Measurements from ENCODE around the gene BLOC1S6. TPM values are rescaled to one million over a fixed set of nuclear protein-coding genes. Genes with fewer than 3 reads are reported as not detected.
A peak's percentile ranks its signal among the peaks of the same experiment; 100 is the strongest.

Gene BLOC1S6
- total and polyA plus RNA-seq, 9 of the 15 experiments (the other 6 are each of a cell fraction or from before 2014, with no cell fraction given) = 18.2 to 72.4 (median 38.4) TPM

DNA sequence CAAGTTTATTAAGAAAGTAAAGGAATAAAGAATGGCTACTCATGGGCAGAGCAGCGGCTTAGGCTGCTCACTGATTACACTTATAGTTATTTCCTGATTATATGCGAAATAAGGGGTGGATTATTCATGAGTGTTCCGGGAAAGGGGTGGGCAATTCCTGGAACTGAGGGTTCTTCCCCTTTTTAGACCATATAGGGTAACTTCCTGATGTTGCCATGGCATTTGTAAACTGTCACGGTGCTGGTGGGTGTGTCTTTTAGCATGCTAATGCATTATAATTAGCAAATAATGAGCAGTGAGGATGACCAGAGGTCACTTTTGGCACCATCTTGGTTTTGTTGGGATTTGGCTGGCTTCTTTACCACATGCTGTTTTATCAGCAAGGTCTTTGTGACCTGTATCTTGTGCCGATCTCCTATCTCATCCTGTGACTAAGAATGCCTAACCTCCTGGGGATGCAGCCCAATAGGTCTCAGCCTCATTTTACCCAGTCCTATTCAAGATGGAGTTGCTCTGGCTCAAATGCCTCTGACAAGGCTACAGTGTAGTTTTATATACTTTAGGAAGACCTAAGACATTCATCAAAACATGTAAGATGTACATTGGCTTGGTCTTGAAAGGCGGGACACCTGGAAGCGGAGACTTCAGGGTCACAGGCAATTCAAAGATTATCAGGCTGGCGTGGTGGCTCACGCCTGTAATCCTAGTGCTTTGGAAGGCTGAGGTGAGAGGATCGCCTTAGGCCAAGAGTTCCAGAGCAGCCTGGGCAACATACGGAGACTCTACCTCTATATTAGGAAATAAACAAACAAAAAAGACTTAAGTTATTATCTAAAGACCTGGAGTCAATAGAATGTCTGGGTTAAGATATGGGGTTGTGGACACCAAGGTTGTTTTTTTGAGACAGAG lies 3.2 kb upstream of the BLOC1S6 start (continued):
- TF ChIP-seq, protein P1, sequence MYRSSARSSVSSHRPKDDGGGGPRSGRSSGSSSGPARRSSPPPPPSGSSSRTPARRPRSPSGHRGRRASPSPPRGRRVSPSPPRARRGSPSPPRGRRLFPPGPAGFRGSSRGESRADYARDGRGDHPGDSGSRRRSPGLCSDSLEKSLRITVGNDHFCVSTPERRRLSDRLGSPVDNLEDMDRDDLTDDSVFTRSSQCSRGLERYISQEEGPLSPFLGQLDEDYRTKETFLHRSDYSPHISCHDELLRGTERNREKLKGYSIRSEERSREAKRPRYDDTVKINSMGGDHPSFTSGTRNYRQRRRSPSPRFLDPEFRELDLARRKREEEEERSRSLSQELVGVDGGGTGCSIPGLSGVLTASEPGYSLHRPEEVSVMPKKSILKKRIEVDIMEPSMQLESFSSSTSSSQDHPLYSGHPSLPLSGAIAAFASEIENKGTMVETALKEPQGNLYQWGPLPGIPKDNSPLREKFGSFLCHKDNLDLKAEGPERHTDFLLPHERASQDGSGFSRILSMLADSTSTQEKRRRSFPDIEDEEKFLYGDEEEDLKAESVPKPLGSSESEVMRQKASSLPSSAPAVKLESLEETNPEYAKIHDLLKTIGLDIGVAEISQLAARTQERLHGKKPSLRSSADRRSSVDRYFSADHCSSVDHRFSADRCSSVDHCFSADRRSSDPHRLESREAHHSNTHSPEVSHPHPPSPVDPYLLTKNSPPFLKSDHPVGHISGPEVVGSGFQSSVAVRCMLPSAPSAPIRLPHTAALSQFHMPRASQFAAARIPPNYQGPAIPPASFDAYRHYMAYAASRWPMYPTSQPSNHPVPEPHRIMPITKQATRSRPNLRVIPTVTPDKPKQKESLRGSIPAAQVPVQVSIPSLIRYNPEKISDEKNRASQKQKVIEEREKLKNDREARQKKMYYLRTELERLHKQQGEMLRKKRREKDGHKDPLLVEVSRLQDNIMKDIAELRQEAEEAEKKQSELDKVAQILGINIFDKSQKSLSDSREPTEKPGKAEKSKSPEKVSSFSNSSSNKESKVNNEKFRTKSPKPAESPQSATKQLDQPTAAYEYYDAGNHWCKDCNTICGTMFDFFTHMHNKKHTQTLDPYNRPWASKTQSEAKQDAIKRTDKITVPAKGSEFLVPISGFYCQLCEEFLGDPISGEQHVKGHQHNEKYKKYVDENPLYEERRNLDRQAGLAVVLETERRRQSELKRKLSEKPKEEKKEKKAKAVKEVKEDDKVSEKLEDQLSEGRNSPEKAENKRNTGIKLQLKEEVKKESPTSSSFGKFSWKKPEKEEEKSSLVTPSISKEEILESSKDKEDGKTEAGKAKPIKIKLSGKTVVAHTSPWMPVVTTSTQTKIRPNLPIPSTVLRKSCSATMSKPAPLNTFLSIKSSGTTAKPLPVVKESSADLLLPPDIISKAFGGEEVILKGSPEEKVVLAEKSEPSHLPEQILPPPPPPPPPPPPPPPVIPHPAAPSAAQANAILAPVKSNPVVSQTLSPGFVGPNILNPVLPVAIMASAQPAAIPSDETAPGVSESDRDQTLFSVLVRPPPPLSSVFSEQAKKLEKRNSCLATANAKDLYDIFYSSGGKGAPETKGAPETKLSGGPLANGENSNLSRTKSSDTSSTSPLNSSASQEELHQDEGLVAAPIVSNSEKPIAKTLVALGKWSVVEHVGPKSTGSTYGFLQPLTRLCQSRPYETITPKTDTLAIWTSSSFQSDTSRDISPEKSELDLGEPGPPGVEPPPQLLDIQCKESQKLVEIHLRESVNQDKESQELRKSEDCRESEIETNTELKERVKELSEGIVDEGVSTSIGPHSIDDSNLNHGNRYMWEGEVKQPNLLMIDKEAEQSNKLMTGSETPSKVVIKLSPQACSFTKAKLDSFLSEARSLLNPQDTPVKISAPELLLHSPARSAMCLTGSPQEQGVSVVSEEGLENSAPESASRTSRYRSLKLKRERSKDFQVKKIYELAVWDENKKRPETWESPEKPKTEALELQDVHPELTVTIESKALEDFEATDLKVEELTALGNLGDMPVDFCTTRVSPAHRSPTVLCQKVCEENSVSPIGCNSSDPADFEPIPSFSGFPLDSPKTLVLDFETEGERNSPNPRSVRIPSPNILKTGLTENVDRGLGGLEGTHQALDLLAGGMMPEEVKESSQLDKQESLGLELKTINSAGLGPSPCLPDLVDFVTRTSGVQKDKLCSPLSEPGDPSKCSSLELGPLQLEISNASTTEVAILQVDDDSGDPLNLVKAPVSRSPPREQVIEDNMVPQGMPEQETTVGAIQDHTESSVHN (IDR thresholded peaks at IDR 0.05; ENCODE audit: borderline replicate concordance in 1 of 2, low read depth in 1 of 2) = no peak
- TF ChIP-seq CHD4 (IDR thresholded peaks at IDR 0.05; ENCODE audit: insufficient read depth, insufficient replicate concordance, low read depth, low read length, poor library complexity, severe bottlenecking) (no peak), NR2F6 (CRISPR knock-in tag; IDR thresholded peaks at IDR 0.05) (peak; percentile 85), CHD1 (IDR thresholded peaks at IDR 0.05; ENCODE audit: low read length) (no peak), KLF10 (CRISPR knock-in tag; IDR thresholded peaks at IDR 0.05) (peak; percentile 85), BRF1 (IDR thresholded peaks at IDR 0.05; ENCODE audit: borderline replicate concordance, extremely low read depth, insufficient read length) (no peak), XRCC4 (IDR thresholded peaks at IDR 0.05; ENCODE audit: extremely low read depth, insufficient read depth, insufficient read length) (no peak), KLF6 (CRISPR knock-in tag; IDR thresholded peaks at IDR 0.05; ENCODE audit: borderline replicate concordance) (peak; percentile 99), ARID2 (IDR thresholded peaks at IDR 0.05) (no peak), ZSCAN32 (CRISPR knock-in tag; IDR thresholded peaks at IDR 0.05) (peak; percentile 88), ARHGAP35 (IDR thresholded peaks at IDR 0.05; ENCODE audit: partially characterized antibody) (no peak), ZNF561 (CRISPR knock-in tag; conservative IDR thresholded peaks at IDR 0.05) (peak; percentile 85; the same call in 1 of the 2 replicates), FOXA1 (IDR thresholded peaks at IDR 0.05; ENCODE audit: borderline replicate concordance) (no peak)
- TF ChIP-seq, protein P2, sequence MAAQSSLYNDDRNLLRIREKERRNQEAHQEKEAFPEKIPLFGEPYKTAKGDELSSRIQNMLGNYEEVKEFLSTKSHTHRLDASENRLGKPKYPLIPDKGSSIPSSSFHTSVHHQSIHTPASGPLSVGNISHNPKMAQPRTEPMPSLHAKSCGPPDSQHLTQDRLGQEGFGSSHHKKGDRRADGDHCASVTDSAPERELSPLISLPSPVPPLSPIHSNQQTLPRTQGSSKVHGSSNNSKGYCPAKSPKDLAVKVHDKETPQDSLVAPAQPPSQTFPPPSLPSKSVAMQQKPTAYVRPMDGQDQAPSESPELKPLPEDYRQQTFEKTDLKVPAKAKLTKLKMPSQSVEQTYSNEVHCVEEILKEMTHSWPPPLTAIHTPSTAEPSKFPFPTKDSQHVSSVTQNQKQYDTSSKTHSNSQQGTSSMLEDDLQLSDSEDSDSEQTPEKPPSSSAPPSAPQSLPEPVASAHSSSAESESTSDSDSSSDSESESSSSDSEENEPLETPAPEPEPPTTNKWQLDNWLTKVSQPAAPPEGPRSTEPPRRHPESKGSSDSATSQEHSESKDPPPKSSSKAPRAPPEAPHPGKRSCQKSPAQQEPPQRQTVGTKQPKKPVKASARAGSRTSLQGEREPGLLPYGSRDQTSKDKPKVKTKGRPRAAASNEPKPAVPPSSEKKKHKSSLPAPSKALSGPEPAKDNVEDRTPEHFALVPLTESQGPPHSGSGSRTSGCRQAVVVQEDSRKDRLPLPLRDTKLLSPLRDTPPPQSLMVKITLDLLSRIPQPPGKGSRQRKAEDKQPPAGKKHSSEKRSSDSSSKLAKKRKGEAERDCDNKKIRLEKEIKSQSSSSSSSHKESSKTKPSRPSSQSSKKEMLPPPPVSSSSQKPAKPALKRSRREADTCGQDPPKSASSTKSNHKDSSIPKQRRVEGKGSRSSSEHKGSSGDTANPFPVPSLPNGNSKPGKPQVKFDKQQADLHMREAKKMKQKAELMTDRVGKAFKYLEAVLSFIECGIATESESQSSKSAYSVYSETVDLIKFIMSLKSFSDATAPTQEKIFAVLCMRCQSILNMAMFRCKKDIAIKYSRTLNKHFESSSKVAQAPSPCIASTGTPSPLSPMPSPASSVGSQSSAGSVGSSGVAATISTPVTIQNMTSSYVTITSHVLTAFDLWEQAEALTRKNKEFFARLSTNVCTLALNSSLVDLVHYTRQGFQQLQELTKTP (IDR thresholded peaks at IDR 0.05; ENCODE audit: low read depth in 1 of 2, partially characterized antibody in 2 of 2) = no peak

Data from K562 (cell line).